GM08714 (cell line): ENCODE measurements around the gene PIP5K1A.

Experiments used
- H3K4me3 ChIP-seq: fragments of 200-500 bp; sonication (Bioruptor generic); 2 replicates; pipeline ENCODE4 v1.5.1; 2014; ENCODE audit warnings: mild to moderate bottlenecking, low read length, inconsistent platforms
- ZNF274 ChIP-seq: IDR thresholded peaks from 2 replicates; pipeline ENCODE4 v1.6.1; 2012; ENCODE audit warnings: mild to moderate bottlenecking, low read depth, low read length

PIP5K1A gene

DNA sequence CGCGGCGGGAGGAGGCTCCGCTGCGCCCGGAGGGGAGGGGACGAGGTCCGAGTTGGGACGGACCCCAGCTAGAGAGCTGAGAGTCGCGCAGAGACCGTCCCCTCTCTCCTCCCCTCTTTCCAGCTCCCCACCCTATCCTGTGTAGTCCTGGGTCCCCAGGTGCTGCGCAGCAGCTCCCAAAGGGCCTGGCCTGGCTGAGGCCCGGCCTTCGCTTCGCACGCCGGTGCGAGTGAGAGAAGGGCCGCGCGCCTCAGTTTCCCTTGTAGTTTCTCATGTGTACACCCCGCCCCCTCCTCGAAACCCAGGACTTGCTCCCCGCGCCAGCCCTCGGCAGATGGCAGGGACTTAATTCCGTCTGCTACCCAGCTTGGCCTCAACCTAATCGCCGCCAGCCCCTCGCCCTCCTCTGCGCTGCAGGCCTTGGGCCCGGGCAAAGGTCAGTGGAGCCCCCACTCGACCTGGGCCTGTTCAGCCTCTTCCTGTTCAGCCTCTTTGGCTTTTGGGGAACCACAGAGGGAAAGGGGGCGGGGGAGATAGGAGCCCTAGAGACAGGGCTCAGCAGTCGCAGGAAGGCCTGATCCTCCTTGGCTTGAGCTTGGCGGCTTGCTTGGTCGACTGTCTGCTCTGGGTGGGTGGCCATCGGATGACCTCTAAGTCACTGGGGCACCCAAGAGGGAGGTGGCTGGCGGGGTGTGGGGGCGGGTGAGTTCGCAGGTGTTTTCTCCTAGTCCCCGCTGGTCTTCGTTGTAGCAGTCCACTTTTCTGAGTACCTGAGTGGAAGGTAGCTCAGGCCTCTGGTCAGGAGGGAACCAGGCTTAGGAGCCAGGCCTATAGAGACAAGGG lies 84.8 kb downstream of the PIP5K1A start:
- H3K4me3 ChIP-seq: peak overlapping the region; percentile 90
- TF ChIP-seq ZNF274: no peak

DNA sequence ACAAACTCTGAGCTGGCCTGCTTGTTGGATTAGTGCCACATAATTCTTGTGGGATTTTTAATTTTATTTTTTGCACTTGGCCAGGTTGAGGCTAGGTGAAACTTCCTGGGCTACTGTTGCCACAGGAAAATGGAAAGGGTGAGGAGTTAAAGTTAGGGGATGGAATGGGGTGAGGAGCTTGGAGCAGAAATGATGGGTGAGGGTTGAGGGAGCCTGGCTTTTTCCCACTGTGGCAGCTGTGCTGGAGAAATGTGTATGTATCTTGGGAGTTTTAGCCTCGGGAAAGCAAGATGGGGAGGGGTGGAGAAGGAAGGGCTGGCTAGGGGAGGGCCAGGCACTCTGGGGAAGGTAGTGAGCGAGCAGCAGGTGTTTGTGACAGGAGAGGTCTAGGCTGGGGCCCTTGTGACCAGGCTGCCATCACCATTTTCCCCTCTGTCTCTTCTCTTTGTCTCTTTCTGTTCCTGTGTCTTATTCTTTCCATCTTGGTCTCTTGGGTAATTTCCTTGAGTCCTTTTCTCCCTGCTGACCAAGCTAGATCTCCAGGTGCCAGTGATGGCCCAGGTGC lies 85.7 kb downstream of the PIP5K1A start:
- peak overlapping the region; percentile 90; the same call in 1 of the 2 replicates for H3K4me3 ChIP-seq
- TF ChIP-seq ZNF274: no peak

DNA sequence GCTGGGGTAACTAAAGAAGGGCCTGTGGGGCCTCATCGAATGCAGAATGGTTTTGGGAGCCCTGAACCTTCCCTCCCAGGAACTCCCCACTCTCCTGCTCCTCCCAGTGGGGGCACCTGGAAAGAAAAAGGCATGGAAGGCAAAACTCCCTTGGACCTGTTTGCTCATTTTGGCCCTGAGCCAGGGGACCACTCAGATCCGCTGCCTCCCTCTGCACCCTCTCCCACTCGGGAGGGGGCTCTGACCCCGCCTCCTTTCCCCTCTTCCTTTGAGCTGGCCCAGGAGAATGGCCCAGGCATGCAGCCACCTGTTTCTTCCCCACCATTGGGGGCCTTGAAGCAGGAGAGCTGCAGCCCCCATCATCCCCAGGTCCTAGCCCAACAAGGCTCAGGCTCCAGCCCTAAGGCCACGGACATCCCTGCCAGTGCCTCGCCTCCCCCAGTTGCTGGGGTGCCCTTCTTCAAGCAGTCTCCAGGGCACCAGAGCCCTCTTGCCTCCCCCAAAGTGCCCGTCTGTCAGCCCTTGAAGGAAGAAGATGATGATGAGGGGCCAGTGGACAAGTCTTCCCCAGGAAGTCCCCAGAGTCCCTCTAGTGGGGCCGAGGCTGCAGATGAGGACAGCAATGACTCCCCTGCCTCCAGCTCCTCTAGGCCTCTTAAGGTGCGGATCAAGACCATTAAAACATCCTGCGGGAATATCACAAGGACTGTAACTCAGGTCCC lies 88.4 kb downstream of the PIP5K1A start:
- no peak overlapping the region for H3K4me3 ChIP-seq
- no peak for TF ChIP-seq ZNF274

DNA sequence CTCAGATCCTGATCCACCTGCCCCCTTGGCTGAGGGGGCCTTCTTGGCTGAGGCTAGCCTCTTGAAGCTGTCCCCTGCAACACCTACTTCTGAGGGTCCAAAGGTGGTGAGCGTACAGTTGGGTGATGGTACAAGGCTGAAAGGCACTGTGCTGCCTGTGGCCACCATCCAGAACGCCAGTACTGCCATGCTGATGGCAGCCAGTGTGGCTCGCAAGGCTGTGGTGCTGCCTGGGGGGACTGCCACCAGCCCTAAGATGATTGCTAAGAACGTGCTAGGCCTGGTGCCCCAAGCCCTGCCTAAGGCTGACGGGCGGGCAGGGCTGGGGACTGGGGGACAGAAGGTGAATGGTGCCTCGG lies 89.0 kb downstream of the PIP5K1A start:
- H3K4me3 ChIP-seq: no peak overlapping the region
- no peak for TF ChIP-seq ZNF274

DNA sequence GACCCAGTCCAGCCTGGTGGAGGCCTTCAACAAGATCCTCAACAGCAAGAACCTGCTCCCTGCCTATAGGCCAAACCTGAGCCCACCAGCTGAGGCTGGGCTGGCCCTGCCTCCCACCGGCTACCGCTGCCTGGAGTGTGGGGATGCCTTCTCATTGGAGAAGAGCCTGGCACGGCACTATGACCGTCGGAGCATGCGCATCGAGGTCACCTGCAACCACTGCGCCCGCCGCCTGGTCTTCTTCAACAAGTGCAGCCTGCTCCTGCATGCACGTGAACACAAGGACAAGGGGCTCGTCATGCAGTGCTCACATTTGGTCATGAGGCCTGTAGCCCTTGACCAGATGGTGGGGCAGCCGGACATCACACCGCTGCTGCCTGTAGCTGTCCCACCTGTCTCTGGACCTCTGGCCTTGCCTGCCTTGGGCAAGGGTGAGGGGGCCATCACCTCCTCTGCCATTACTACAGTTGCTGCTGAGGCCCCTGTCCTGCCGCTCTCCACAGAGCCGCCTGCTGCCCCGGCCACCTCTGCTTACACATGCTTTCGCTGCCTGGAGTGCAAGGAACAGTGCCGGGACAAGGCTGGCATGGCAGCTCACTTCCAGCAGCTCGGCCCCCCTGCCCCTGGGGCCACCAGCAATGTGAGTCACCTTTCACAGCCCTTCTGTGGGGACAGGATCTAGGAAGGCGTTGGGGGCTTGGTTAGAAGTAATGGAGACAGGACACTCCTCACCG lies 89.6 kb downstream of the PIP5K1A start:
- no peak for TF ChIP-seq ZNF274
- H3K4me3 ChIP-seq: no peak overlapping the region

DNA sequence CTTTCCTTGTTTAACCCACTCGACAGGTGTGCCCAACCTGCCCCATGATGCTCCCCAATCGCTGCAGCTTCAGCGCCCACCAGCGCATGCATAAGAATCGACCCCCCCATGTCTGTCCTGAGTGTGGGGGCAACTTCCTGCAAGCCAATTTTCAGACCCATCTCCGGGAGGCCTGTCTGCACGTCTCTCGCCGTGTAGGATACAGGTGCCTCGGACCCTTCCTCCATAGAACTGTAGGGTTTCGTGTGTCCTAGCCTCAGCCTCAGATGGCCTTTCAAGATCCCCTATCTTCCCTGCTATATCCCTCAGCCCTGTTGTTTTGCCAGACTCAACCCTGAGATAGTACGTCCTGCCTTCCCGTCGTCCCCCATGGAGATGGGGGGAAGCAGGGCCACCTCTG lies 90.2 kb downstream of the PIP5K1A start:
- TF ChIP-seq ZNF274: no peak
- no peak overlapping the region for H3K4me3 ChIP-seq

DNA sequence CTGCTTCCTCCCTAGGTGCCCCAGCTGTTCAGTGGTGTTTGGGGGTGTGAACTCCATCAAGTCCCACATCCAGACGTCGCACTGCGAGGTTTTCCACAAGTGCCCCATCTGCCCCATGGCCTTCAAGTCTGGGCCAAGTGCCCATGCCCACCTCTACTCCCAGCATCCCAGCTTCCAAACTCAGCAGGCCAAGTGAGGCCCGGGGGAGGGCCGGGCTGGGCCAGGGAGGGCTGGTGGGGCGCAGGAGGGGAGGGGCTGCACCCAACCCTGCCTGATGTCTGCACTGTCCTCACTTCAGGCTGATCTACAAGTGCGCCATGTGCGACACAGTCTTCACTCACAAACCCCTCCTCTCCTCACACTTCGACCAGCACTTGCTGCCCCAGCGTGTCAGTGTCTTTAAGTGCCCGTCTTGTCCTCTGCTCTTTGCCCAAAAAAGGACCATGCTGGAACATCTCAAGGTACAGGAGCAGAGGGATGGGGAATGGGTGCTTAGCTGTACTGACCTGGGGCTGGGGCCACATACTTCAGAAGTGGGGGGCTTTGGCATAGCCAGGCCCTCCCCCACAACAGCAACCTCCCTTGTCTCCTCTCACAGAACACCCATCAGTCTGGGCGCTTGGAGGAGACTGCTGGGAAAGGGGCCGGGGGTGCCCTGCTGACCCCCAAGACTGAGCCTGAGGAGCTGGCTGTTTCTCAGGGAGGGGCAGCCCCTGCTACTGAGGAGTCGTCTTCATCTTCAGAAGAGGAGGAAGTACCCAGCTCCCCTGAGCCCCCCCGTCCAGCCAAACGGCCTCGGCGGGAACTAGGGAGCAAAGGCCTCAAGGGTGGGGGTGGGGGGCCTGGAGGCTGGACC lies 91.0 kb downstream of the PIP5K1A start:
- no peak for TF ChIP-seq ZNF274
- no peak overlapping the region for H3K4me3 ChIP-seq

DNA sequence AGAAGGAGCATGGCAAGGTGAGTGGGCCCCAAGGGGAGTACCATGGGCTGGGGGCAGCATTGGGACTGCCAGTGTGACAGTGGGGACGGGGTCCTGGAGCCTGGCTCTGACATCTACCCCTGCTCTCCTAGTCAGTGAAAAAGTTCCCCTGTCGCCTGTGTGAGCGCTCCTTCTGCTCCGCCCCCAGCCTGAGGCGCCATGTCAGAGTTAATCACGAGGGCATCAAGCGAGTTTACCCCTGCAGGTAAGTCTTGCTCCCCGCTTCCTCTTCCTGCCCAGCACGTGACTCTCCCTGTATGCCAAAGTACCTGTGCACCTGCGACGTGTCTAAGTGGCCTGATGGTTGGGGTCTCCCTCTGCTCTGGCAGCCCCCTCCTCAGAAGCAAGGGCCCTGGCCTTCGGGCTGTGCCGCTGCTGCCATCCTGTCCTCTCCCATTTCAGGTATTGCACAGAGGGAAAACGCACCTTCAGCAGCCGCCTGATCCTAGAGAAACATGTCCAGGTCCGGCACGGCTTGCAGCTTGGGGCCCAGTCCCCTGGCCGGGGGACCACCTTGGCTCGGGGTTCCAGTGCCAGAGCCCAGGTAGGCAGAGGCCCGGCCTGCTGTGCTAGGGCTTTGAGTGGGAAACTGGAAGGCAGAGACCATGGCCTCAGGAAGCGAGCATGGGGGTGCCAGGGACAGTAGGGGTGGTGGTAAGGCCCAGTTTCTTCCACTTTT lies 91.8 kb downstream of the PIP5K1A start:
- H3K4me3 ChIP-seq: no peak overlapping the region
- TF ChIP-seq ZNF274: no peak

DNA sequence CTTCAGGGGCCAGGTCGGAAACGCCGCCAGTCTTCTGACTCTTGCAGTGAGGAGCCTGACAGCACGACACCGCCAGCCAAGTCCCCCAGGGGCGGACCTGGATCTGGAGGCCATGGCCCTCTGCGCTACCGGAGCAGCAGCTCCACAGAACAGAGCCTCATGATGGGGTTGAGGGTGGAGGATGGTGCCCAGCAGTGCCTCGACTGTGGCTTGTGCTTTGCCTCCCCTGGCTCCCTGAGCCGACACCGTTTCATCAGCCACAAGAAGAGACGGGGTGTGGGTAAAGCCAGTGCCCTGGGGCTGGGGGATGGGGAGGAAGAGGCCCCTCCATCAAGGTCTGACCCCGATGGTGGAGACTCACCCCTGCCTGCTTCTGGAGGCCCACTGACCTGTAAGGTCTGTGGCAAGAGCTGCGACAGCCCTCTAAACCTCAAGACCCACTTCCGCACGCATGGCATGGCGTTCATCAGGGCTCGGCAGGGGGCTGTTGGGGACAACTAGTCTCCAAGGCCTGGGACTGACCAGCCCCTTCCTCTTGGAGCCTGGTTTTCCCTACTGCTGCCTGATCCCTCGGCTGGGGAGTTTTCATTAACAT lies 92.5 kb downstream of the PIP5K1A start:
- H3K4me3 ChIP-seq: no peak overlapping the region
- TF ChIP-seq ZNF274: no peak

DNA sequence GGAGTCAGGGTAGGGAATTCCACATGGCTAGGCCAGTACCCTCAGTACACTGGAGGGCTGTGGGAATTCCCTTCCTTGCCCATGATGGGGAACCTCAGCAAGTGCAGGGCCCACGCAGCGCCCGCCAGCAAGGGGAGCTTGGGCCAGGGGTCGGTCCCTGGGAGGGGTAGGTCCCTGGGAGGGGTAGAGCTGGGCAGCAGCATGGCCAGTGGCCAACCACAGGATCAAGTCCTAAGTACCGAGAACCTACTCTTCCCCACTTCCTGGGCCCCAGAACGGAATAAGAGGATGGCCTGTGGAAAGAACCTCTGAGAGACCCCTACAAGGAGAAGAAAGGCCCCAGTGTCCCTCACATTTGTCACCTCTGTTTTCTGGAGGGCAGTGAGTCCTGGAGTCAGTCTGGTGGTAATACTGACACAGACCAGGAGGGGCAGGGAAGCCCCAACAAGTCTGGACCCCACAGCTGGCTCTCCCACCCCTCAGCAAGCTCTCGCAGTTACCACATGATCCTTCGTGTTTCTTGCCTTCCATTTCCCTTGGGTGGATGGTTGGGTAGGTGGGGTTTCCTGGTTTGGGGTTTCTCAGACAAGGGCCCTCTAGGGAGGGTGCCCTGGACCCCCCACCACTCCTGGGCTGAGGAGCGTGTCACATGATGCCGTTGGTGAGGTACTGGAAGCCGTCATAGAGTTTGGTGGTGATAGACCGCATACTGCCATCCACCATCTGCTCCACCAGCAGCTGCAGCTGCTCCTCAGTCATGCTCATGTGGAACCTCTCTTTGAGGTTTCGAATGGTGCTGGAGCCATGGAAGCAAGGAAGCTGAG lies 94.1 kb downstream of the PIP5K1A start:
- no peak for TF ChIP-seq ZNF274
- H3K4me3 ChIP-seq: no peak overlapping the region

DNA sequence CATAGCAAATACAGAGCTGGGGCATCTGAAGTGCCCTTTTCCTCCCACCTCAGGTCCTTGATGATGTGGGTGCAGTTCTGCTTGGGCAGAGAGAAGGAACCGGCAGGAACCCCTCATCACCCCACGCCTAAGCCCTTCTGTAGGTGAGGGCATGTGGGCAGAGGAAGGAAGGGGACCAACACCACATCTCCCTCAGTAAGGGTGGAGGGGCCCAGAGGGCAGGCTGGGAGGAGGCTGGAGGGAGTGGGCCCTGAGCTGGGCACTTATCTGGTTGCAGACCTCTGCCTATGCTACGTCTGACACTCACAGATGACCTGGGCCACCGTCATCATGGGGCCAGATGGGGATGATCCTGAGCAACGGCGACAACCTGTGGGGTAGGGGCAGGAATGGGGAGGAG lies 94.7 kb downstream of the PIP5K1A start:
- no peak for TF ChIP-seq ZNF274
- no peak overlapping the region for H3K4me3 ChIP-seq
